WTC11 (cell line): Measurements from ENCODE around the gene IPO4.
A peak's percentile ranks its signal among the peaks of the same experiment; 100 is the strongest.
"Not testable (repeated sequence)": the region's sequence is repeated elsewhere in the genome, so short reads cannot be mapped to it uniquely, and the experiment has no call there.

ENCODE experiments used
- ATF2 ChIP-seq: sonication (generic); formaldehyde crosslinking; IDR thresholded peaks from 2 replicates; pipeline ENCODE4 v1.8.1; 2022; ENCODE audit warnings: low read depth, missing genetic modification reagents, borderline replicate concordance
- CREB1 ChIP-seq: sonication (generic); formaldehyde crosslinking; IDR thresholded peaks from 2 replicates; pipeline ENCODE4 v1.8.0; 2023; ENCODE audit warnings: mild to moderate bottlenecking, missing genetic modification reagents
- CTCF ChIP-seq: fragments of 200-600 bp; IDR thresholded peaks from 2 replicates; pipeline ENCODE4 v1.8.0; 2022; ENCODE audit warnings: antibody characterized with exemption
- EMX1 ChIP-seq: fragments of 250-450 bp; sonication (Bioruptor Pico); IDR thresholded peaks from 2 replicates; pipeline ENCODE4 v1.8.0; 2021; ENCODE audit warnings: mild to moderate bottlenecking
- FOXJ3 ChIP-seq: sonication (generic); formaldehyde crosslinking; IDR thresholded peaks from 2 replicates; pipeline ENCODE4 v1.9.0; 2021; ENCODE audit warnings: missing genetic modification reagents, mild to moderate bottlenecking, borderline replicate concordance
- MXD4 ChIP-seq: fragments of 250-450 bp; sonication (Bioruptor Pico); IDR thresholded peaks from 2 replicates; pipeline ENCODE4 v1.8.0; 2021; ENCODE audit warnings: mild to moderate bottlenecking, moderate library complexity, borderline replicate concordance
- NFYB ChIP-seq: sonication (generic); formaldehyde crosslinking; conservative IDR thresholded peaks from 2 replicates; pipeline ENCODE4 v1.8.0; 2022; ENCODE audit warnings: low read depth, missing genetic modification reagents
- SMAD4 ChIP-seq: sonication (generic); formaldehyde crosslinking; IDR thresholded peaks from 2 replicates; pipeline ENCODE4 v1.8.0; 2022; ENCODE audit warnings: mild to moderate bottlenecking, missing genetic modification reagents
- TP53 ChIP-seq: sonication (generic); formaldehyde crosslinking; IDR thresholded peaks from 2 replicates; pipeline ENCODE4 v1.8.1; 2023; ENCODE audit warnings: mild to moderate bottlenecking, missing genetic modification reagents
- USF2 ChIP-seq: sonication (generic); formaldehyde crosslinking; IDR thresholded peaks from 2 replicates; pipeline ENCODE4 v1.8.1; 2023; ENCODE audit warnings: mild to moderate bottlenecking, missing genetic modification reagents, moderate library complexity
- TF ChIP-seq, protein P1 (sequence below): sonication (generic); formaldehyde crosslinking; IDR thresholded peaks from 2 replicates; pipeline ENCODE4 v1.8.0; 2022; ENCODE audit warnings: mild to moderate bottlenecking, missing genetic modification reagents

DNA sequence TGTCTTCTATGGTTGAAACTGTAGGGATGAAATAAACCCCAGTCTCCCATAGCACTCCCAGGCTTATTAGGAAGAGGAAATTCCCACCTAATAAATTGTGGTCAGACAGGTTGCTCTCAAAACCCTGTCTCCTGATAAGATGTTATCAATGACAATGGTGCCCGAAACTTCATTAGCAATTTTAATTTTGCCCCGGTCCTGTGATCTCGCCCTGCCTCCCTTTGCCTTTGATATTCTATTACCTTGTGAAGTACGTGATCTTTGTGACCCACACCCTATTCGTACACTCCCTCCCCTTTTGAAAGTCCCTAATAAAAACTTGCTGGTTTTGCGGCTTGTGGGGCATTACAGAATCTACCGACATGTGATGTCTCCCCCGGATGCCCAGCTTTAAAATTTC, 13.9 kb upstream of the IPO4 start:
- not testable (repeated sequence) for TF ChIP-seq CTCF; EMX1 (CRISPR knock-in tag); MXD4 (CRISPR knock-in tag); CREB1 (CRISPR knock-in tag); NFYB (CRISPR knock-in tag); ATF2 (CRISPR knock-in tag); FOXJ3 (CRISPR knock-in tag); SMAD4 (CRISPR knock-in tag); TP53
- 0 out of 2 replicates have a peak, but pooled peaks have one; percentile 13 for TF ChIP-seq USF2 (CRISPR knock-in tag)
- TF ChIP-seq, protein P1, sequence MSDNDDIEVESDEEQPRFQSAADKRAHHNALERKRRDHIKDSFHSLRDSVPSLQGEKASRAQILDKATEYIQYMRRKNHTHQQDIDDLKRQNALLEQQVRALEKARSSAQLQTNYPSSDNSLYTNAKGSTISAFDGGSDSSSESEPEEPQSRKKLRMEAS (CRISPR knock-in tag), result not testable (repeated sequence)
